SK-N-SH (cell line): Measurements from ENCODE around the gene LRP11. TPM values are rescaled to one million over a fixed set of nuclear protein-coding genes. Genes with fewer than 3 reads are reported as not detected.

Source experiments
- CTCF ChIA-PET: fragments of 300-600, 350-600 bp; formaldehyde crosslinking; extraction: SDS; loops from one replicate; lab custom pipeline; 2021; lab: Yijun Ruan, JAX
- POLR2A ChIA-PET: fragments of 350-600 bp; sonication (Branson Sonifier 250); formaldehyde crosslinking; extraction: SDS; loops from one replicate; lab custom pipeline; 2020; ENCODE audit warnings: antibody characterized with exemption, inconsistent platforms; lab: Yijun Ruan, JAX
- DNase-seq: peaks from one replicate; pipeline ENCODE4 v3.0.0; 2012
- H2AFZ ChIP-seq: fragments of 200-600 bp; sonication (generic); 2 replicates; pipeline ENCODE4 v1.8.1; 2016; ENCODE audit warnings: antibody characterized with exemption, mild to moderate bottlenecking, low read depth
- H3F3A ChIP-seq: fragments of 200-600 bp; sonication (generic); replicated peaks from 2 replicates; pipeline ENCODE3; 2016; ENCODE audit warnings: antibody characterized with exemption, mild to moderate bottlenecking; ENCODE audit not compliant: insufficient read depth
- H3K27ac ChIP-seq, 2 experiments: fragments of 200-500 bp in 1 of 2; fragments of 200-600 bp in 1 of 2; sonication (Bioruptor generic) in 1 of 2; sonication (generic), shearing (Covaris generic) in 1 of 2; 2 replicates each; pipeline versions ENCODE4 v1.5.1 to v1.6.1; 2014 to 2016; ENCODE audit warnings: low read depth in 2 of 2, inconsistent platforms in 1 of 2, low read length in 1 of 2, mild to moderate bottlenecking in 1 of 2, mixed read lengths in 1 of 2
- H3K27me3 ChIP-seq: fragments of 200-600 bp; sonication (generic), shearing (Covaris generic); 2 replicates; pipeline ENCODE4 v1.6.1; 2016; ENCODE audit warnings: mixed run types; ENCODE audit not compliant: insufficient read depth
- H3K36me3 ChIP-seq, 2 experiments: fragments of 200-500 bp in 1 of 2; fragments of 200-600 bp in 1 of 2; sonication (Bioruptor generic) in 1 of 2; sonication (generic) in 1 of 2; replicated peaks in 1 of 2; 2 replicates each; pipeline versions ENCODE3 to v1.5.1; 2014 to 2016; ENCODE audit warnings: low read length in 1 of 2, mild to moderate bottlenecking in 1 of 2; ENCODE audit not compliant: insufficient read depth in 2 of 2, control insufficient read depth in 1 of 2
- H3K4me1 ChIP-seq, 2 experiments: fragments of 200-500 bp in 1 of 2; fragments of 200-600 bp in 1 of 2; sonication (Bioruptor generic) in 1 of 2; sonication (generic), shearing (Covaris generic) in 1 of 2; 2 replicates each; pipeline versions ENCODE4 v1.5.1 to v1.6.1; 2014 to 2016; ENCODE audit warnings: low read depth in 1 of 2, low read length in 1 of 2, mixed run types in 1 of 2; ENCODE audit not compliant: insufficient read depth in 2 of 2, control insufficient read depth in 1 of 2
- H3K4me2 ChIP-seq: fragments of 200-600 bp; sonication (generic), shearing (Covaris generic); 2 replicates; pipeline ENCODE4 v1.6.1; 2017; ENCODE audit warnings: mixed run types
- H3K4me3 ChIP-seq, 2 experiments: fragments of 200-500 bp in 1 of 2; fragments of 200-600 bp in 1 of 2; sonication (Bioruptor generic) in 1 of 2; sonication (generic), shearing (Covaris generic) in 1 of 2; 2 replicates each; pipeline versions ENCODE4 v1.5.1 to v1.8.1; 2014 to 2016; ENCODE audit warnings: low read depth in 2 of 2, inconsistent platforms in 1 of 2, low read length in 1 of 2, mild to moderate bottlenecking in 1 of 2, mixed read lengths in 1 of 2, moderate library complexity in 1 of 2
- H3K79me2 ChIP-seq: fragments of 200-600 bp; sonication (generic); 2 replicates; pipeline ENCODE4 v1.8.1; 2017; ENCODE audit warnings: mild to moderate bottlenecking; ENCODE audit not compliant: insufficient read depth
- H3K9ac ChIP-seq: fragments of 200-600 bp; sonication (generic); 2 replicates; pipeline ENCODE4 v1.6.1; 2017; ENCODE audit warnings: mixed run types
- H3K9me2 ChIP-seq: fragments of 200-600 bp; sonication (generic); 2 replicates; pipeline ENCODE4 v1.6.1; 2017; ENCODE audit warnings: mixed run types
- H3K9me3 ChIP-seq: fragments of 200-600 bp; sonication (generic); 2 replicates; pipeline ENCODE4 v1.6.1; 2017; ENCODE audit warnings: mixed run types, mild to moderate bottlenecking, moderate library complexity
- H4K20me1 ChIP-seq: fragments of 200-600 bp; sonication (generic); 2 replicates; pipeline ENCODE4 v1.6.1; 2017; ENCODE audit warnings: mild to moderate bottlenecking, mixed run types; ENCODE audit not compliant: insufficient read depth
- ELF1 ChIP-seq: IDR thresholded peaks from 2 replicates; pipeline ENCODE4 v1.4.0; 2012
- EP300 ChIP-seq, 2 experiments: IDR thresholded peaks; 2 replicates each; pipeline versions ENCODE4 v1.4.0 to v1.6.1; 2012; ENCODE audit warnings: borderline replicate concordance in 1 of 2, low read depth in 1 of 2, low read length in 1 of 2
- EZH2phosphoT487 ChIP-seq: fragments of 200-600 bp; sonication (generic); IDR thresholded peaks from 2 replicates; pipeline ENCODE4 v1.6.1; 2017; ENCODE audit warnings: low read depth, mixed run types, mild to moderate bottlenecking, antibody characterized with exemption, moderate library complexity, borderline replicate concordance
- FOSL2 ChIP-seq: IDR thresholded peaks from 2 replicates; pipeline ENCODE4 v1.4.0; 2012; ENCODE audit warnings: low read depth, mild to moderate bottlenecking, moderate library complexity, borderline replicate concordance
- GATA2 ChIP-seq: sonication (generic); formaldehyde crosslinking; IDR thresholded peaks from 2 replicates; pipeline ENCODE4 v1.5.0; 2020; ENCODE audit warnings: mild to moderate bottlenecking, missing genetic modification reagents
- IRF3 ChIP-seq: fragments of 150-350 bp; IDR thresholded peaks from 2 replicates; pipeline ENCODE4 v1.6.1; 2016; ENCODE audit warnings: mild to moderate bottlenecking, low read depth, low read length
- MAX ChIP-seq: IDR thresholded peaks from 2 replicates; pipeline ENCODE4 v1.4.0; 2012; ENCODE audit warnings: low read depth
- MXI1 ChIP-seq: IDR thresholded peaks from 2 replicates; pipeline ENCODE4 v1.6.1; 2012; ENCODE audit warnings: mild to moderate bottlenecking, low read depth, low read length, improper control_type of control experiment
- POLR2AphosphoS5 ChIP-seq: IDR thresholded peaks from 2 replicates; pipeline ENCODE4 v1.6.1; 2012; ENCODE audit warnings: low read depth, low read length
- REST ChIP-seq: IDR thresholded peaks from 2 replicates; pipeline ENCODE4 v1.6.1; 2012; ENCODE audit warnings: mild to moderate bottlenecking, low read depth, low read length, moderate library complexity
- USF1 ChIP-seq: IDR thresholded peaks from 2 replicates; pipeline ENCODE4 v1.4.0; 2012; ENCODE audit warnings: low read depth, borderline replicate concordance
- YY1 ChIP-seq: IDR thresholded peaks from 2 replicates; pipeline ENCODE4 v1.4.0; 2012; ENCODE audit warnings: low read depth, mild to moderate bottlenecking
- WGBS: methylation state at CpG from one replicate; pipeline ENCODE4 v1.1.6; 2017; ENCODE audit warnings: low lambda C conversion rate; 5-methylcytosine and 5-hydroxymethylcytosine counted together
- polyA plus RNA-seq, 3 experiments: library from polyadenylated mRNA; depleted of rRNA; stranded (reverse); fragments of >200 nt; gene quantifications; 2 replicates each; pipeline ENCODE4 v1.2.3, GENCODE V29; 2012
- TF ChIP-seq, protein P1 (sequence below): fragments of 150-350 bp; IDR thresholded peaks from 2 replicates; pipeline ENCODE4 v1.6.1; 2017; ENCODE audit warnings: antibody characterized with exemption, low read length, low read depth, borderline replicate concordance

Gene LRP11
- polyA plus RNA-seq, 1 of the 3 experiments (the other 2 are of a cell fraction), result 25.0 TPM

DNA sequence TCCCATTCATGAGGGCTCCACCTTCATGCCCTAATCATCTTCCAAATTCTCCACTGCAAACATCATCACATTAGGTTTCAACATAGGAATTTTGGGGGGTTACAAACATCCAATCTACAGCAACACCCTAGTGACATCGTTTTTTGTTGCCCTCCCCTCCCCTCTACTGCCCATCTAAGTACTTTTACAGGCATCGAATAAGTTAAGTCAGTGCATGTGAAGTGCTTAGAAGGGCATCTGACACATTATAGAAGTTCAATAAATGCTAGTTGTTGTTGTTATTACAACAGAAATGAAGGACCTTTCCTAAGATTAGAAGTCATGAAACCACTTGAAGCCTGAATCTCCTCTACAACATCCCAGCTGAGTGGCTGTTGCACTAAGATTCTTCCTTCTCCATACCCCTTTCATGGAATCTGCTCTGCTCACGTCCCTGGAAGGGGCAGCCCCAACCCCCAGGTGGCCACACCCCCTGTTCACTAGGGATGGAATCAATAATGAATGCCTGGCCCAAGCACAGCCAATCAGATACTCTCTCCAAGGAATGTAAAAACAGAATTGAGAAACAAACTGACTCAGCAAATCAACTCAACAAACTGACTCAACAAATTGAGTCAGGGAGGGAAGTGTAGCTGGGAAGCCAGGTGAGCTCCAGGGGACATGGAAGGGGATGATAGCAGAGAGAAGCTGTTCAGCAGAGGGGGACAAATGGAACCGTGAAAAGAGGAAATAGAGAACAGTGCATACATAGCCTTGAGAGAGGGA is 3.9 kb upstream of the LRP11 start:
- Histone ChIP-seq H3K36me3 (no peaks in the 10 kb centered on the region), H3F3A (peaks cover 10% of the 10 kb centered on the region), H3K9ac (no peak overlapping the region), H3K27ac (no peak overlapping the region), H3K4me3 (no peak overlapping the region), H3K79me2 (peaks cover under 1% of the 10 kb centered on the region; the same call in 1 of the 2 replicates), H3K4me1 (peaks cover 0 to 5% of the 10 kb centered on the region in 2 experiments; a peak in 1 of 4 replicates), H3K4me2 (no peak overlapping the region), H3K9me3 (no peaks in the 10 kb centered on the region), H4K20me1 (no peaks in the 10 kb centered on the region), H2AFZ (no peak overlapping the region), H3K9me2 (no peaks in the 10 kb centered on the region), H3K27me3 (no peaks in the 10 kb centered on the region)
- POLR2A ChIA-PET, result no interaction called here
- WGBS, result 50% methylated on average over 4 of the region's 4 CpGs
- TF ChIP-seq GATA2, result no peak
- no peak for TF ChIP-seq MXI1
- TF ChIP-seq FOSL2, result no peak
- TF ChIP-seq USF1, result no peak
- no peak for TF ChIP-seq IRF3
- no peak for TF ChIP-seq ELF1
- no peak for TF ChIP-seq MAX
- no peak for TF ChIP-seq POLR2AphosphoS5
- TF ChIP-seq REST, result no peak
- TF ChIP-seq, protein P1, sequence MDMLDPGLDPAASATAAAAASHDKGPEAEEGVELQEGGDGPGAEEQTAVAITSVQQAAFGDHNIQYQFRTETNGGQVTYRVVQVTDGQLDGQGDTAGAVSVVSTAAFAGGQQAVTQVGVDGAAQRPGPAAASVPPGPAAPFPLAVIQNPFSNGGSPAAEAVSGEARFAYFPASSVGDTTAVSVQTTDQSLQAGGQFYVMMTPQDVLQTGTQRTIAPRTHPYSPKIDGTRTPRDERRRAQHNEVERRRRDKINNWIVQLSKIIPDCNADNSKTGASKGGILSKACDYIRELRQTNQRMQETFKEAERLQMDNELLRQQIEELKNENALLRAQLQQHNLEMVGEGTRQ, result no peak
- no peak for TF ChIP-seq EP300 (IDR thresholded peaks at IDR 0.05; ENCODE audit: borderline replicate concordance in 1 of 2, low read depth in 1 of 2, low read length in 1 of 2)
- no peak for TF ChIP-seq EZH2phosphoT487
- no peak for TF ChIP-seq YY1
- DNase-seq, result no peak
- CTCF ChIA-PET, result interaction anchor here (1.3 kb wide), 1 partner anchor 28 kb away, joined by 4 read pairs; no protein-coding TSS in a partner anchor
